HG03460 (cell line): Measurements from ENCODE around the gene ARMC2.

Source experiments
- ATAC-seq: cut with Tn5 transposase; IDR thresholded peaks from one replicate; pipeline ENCODE4 v1.9.1; 2021; ENCODE audit not compliant: unreplicated experiment

ARMC2 gene

DNA sequence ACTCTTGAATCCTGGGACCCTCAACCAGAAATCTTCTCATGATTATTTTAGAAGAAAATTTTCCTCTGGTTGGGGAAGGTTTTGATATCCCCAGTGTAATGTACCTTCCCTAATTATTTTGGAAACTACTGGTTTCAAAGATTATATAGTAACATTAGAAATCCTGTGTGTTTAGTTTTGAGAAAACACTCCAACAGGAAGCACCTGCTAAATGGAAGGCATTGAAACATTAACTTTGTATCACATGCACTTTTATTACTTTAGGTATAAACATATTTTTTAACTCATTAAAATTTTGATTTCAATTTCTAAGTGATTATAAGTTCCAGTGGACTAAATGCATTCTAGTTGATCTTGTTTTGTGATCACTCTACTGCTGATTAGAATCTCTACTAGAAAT is 137.1 kb downstream of the ARMC2 start:
- no peak for ATAC-seq

DNA sequence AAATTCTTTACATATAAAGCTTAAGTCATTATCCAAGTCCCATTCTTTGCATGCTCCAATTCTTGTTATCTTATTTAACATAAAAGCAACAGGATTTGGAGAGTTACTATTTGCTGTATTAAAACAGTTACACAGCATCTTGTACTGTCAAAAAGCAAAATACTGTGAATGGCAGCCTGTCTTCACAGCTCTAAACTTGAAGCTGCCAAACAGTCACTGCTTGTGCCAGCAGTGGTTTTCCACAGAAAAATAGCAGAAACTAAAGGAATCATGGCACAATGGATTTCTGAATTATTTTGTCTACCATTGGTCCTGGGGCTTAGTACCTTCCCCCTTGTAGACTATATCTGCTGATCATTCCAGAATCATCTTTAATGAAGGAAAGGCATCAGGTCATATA is 138.9 kb downstream of the ARMC2 start:
- no peak for ATAC-seq

GRCh38 chr6:108988296-108988695 is 140.1 kb downstream of the ARMC2 start:
- no peak for ATAC-seq

DNA sequence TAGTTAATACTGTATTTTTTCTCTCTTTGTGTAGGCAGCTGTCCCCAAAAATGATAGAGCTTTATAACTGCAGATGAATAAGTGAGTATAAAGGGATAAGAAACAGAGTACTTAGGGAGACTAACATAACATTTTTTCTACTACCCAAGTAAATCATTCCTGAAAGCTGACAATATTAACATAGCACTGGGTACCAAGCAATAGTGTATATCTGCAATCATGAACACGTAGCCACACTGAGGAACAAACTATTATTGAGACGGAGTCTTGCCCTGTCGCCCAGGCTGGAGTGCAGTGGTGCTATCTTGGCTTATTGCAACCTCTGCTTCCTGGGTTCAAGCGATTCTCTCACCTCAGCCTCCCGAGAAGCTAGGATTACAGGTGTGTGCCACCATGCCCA is 140.5 kb downstream of the ARMC2 start:
- ATAC-seq, result no peak

GRCh38 chr6:108989700-108990099 is 141.5 kb downstream of the ARMC2 start:
- no peak for ATAC-seq

DNA sequence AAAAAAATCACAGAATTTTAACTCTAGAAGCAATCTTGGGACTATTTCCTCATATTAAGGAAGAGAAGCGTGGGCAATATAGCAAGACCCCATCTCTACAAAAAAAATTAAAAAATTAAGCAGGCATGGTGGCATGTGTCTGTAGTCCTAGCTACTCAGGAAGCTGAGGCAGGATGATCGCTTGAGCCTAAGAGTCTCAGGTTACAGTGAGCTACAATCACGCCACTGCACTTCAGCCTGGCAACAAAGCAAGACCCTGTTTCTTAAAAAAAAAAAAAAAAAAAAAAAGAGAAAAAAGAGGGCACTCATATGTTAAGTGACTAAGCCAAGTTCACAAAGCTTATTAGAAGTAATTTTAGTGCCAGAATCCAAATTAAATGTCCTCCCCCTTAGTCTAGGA is 145.7 kb downstream of the ARMC2 start:
- no peak for ATAC-seq

DNA sequence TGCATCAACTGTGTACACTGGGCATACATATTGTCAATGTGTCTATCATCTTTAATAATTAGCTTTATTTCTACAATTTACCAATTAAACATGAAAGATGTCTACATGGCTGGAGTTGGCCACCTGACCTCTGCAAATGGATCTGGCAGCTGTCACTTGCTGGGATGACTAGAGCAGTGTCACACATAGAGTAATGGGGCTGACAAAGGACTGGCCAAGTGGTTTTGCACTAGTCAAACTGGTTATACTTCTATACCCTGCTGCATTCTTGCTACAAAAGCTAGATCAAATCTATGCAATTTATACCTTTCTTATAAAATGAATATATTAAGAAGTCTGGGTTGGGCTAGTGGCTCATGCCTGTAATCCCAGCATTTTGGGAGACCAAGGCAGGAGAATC is 147.1 kb downstream of the ARMC2 start:
- ATAC-seq, result no peak

DNA sequence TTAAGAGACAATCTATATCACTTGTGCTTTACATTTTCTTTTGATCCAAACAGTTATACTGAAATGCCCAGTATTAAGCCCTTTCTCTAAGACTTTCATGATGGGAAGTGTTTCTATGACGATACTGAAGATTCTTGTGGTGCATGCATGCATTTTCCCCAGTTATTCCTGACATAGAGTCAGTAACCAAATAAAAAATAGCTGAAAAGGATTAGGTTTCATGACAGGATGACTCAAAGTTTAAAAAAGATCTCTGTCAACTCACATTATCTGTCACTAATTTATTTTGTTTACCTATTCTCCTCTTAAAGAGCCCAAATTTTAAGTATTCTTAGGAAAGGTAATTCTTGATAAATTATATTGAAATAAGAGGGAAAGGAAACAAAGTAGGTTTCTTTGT is 148.0 kb downstream of the ARMC2 start:
- ATAC-seq, result no peak

- ATAC-seq, result no peak
These were observed 150.3 kb downstream of the ARMC2 start for GRCh38 chr6:108998485-108998884.

DNA sequence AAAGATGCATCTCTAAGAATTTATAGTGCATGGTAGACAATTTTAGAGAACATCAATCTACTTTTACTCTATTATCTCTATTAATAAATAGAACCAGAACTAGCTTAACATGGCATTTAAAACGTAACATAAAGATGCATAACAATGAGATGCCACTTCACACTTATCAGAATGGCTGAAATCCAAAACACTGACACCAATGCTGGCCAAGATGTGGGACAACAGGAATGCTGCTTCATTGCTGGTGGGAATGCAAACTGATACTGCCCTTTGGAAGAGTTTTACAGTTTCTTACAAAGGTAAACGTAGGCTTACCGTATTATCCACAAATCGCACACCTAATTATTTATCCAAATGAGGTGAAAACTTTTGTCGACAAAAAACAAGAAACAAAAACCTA is 151.2 kb downstream of the ARMC2 start:
- ATAC-seq, result no peak

GRCh38 chr6:109000289-109000688 is 152.1 kb downstream of the ARMC2 start:
- ATAC-seq, result no peak

GRCh38 chr6:109001291-109001894 is 153.2 kb downstream of the ARMC2 start:
- no peak for ATAC-seq

GRCh38 chr6:109002051-109002697 is 154.0 kb downstream of the ARMC2 start:
- ATAC-seq, result no peak

DNA sequence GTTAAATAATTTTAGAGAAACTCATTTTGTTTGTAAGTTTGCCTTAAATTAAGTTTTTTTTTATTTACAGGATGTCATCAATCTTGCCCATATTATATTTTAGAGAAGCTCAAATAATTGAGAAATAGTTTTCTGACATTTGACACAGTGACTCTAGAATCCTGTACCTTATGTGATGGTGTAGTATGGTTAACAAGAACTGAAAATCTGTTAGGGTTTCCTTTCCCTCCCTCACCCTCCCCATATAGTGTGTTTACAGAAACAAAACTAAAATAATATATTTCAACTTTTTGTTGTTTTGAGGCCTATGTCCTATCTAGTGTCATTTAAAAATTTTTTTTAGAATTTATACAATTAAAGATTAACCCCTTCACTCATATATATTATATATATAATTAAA is 154.7 kb downstream of the ARMC2 start:
- no peak for ATAC-seq

GRCh38 chr6:109006818-109007217 is 158.6 kb downstream of the ARMC2 start:
- no peak for ATAC-seq

DNA sequence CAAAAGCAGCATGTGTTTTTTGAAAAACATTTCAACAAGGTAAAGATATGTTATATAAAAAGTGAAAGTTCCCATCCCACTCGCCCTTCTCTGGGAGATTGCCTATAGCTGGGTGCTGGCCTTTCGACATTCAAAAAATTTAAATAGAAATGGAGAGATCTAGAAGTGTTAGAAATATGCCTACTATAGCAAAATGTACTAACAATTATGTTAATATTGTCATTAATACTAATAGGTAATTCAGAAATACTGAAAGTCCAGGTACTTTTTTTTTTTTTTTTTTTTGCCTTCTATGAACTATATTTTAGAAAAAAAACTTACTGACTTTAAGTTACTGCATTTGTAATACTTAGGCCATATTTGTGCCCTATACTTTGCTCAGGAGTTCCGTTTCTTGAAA is 159.3 kb downstream of the ARMC2 start:
- ATAC-seq, result no peak

GRCh38 chr6:109008054-109008453 is 159.8 kb downstream of the ARMC2 start:
- ATAC-seq, result no peak

DNA sequence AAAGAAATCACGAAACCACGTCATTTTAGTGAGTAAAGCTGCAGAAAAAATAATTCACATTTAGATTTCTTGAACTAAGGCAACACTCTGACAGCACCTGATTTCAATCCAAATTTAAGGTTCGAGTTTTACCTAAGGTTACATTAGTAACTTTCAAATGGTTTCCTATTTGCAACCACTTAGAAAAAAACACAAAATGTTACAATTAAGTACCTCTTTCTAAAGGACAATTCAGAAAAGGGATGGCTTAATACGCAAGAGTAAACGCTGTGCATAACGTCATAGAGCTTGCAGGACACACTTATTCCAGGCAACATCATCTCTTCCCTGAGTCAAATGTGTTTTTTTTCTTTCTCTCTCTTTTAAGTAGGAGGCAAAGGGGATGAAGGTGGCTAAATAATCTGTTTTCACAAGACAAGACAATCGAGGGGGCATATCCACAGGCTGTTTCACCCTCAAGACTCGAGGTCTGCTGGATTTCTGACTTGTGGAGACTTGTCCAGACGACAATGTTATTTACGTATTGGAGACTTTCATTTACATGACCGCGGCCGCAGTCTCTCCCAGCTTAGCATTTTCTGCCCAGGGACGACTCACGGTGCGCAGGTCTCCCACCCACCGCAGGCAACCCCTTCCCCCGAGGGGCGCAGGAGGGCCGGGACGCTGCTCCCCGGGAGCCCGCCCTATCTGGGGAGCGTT is 160.5 kb downstream of the ARMC2 start:
- ATAC-seq, result peak; percentile 9

DNA sequence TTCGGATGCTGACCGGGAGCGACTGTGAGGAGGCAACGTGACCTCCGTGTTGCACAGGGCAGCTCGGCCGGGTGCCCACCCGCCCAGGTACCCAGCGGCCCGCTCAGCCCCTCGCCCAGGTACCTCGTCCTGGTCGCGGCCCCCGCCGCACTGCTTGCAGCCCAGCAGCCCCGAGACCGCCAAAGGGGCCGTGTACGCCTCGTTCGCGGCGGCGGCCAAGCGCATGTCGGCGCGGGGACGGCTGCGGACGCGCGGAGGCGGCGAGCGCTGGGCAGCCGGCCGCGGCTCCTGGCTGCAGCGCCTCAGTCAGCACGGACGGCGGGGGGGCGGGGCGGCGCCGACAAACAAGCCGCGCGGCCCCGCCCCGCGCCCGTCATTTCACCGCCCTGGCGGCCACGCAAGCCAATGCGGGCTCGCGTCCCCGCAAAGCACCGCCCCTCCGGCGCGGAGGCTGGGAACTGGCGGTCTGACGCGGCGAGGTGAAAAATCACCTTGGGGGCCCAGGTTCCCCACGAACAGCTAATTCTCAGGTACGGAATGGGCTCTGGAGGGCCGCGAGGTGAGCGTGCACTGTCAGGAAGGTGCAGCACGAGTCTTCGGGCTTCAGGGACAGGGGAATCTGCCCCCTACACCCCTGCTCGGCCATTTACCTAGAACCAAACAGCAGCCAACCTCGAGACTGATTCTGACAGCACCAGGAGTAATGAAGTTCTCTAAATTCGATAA is 161.2 kb downstream of the ARMC2 start:
- peak; percentile 93 for ATAC-seq

DNA sequence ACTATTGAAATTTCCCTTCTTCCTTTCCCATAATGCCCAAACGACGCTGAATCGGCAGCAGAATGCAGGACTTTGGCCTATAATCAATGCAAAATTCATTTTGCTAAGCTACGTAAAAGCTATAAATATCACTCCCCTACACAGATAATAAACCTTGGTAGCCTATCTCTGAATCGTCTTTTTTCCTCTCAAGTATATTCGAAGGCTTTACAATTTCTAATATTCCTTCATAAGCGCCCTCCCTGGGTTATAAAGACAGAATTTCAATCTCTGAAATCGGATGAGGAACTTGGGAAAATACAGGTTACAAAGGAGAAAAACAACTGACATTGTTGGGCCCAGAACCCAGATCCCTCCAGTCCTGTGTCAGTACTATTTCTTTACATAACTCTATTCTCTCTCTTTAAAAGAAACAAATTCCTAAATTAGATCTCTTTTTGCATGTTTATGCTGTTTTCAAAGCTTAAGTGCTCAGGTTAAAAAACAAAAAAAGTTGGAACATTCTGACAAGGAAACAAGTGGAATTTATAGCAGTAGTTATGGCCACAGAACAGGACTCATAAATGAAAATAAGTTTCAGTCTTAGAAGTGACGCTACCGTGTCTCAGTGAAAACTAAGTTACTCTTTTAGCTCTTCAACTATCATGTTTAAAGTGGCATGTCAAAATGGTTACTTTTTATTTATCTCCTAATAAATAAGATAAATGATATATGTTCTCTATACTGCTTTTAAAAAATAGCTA is 161.9 kb downstream of the ARMC2 start:
- ATAC-seq, result no peak

DNA sequence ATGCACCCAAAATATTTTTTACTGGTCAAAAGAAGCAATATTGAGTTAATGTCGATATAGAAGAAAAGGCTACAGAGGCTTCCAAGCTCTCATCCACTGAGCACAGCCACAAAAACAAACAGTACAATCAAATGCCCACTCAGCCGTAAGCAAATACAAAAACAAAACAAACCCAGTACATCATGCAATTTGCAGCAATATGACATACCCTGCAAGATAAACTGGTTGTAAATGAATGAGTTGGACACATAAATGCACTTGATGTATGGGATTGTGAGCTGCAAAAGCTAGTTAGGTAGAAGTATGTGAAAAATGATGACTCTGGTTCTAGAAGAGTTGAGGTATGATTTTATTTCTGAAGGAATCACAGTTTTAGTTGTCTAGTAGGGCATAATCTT is 162.5 kb downstream of the ARMC2 start:
- ATAC-seq, result no peak
